ENCODE measurements around the gene SEC14L5. TPM values are rescaled to one million over a fixed set of nuclear protein-coding genes. Genes with fewer than 3 reads are reported as not detected.
A peak's percentile ranks its signal among the peaks of the same experiment; 100 is the strongest.
"Not testable (repeated sequence)": the region's sequence is repeated elsewhere in the genome, so short reads cannot be mapped to it uniquely, and the experiment has no call there.

Gene SEC14L5
- total RNA-seq, 1 donor from 2014 or later: 3.1 TPM

- no peak for DNase-seq
- Mint-ChIP-seq H3K36me3 (ENCODE audit: unreplicated experiment) (no peaks in the 10 kb centered on the region), H3K27ac (ENCODE audit: unreplicated experiment) (no peak overlapping the region), H3K4me1 (ENCODE audit: low read depth, unreplicated experiment) (peaks cover 6% of the 10 kb centered on the region), H3K9me3 (ENCODE audit: unreplicated experiment) (peaks cover 4% of the 10 kb centered on the region), H3K4me3 (ENCODE audit: unreplicated experiment) (no peak overlapping the region), H3K27me3 (ENCODE audit: unreplicated experiment) (peaks cover 8% of the 10 kb centered on the region)
- TF ChIP-seq CTCF (IDR thresholded peaks at IDR 0.05; ENCODE audit: partially characterized antibody, unreplicated experiment): no peak
Observed at GRCh38 chr16:4948903-4949766, 9.0 kb upstream of the SEC14L5 start.

GRCh38 chr16:4949986-4950385, 8.1 kb upstream of the SEC14L5 start:
- H3K9me3 Mint-ChIP-seq (ENCODE audit: unreplicated experiment): peaks cover 3% of the 10 kb centered on the region
- DNase-seq: no peak
- H3K27ac Mint-ChIP-seq (ENCODE audit: unreplicated experiment): peak overlapping the region; percentile 62
- peaks cover 2% of the 10 kb centered on the region for H3K4me1 Mint-ChIP-seq (ENCODE audit: low read depth, unreplicated experiment)
- no peaks in the 10 kb centered on the region for H3K36me3 Mint-ChIP-seq (ENCODE audit: unreplicated experiment)
- peaks cover 8% of the 10 kb centered on the region for H3K27me3 Mint-ChIP-seq (ENCODE audit: unreplicated experiment)
- TF ChIP-seq CTCF (IDR thresholded peaks at IDR 0.05; ENCODE audit: partially characterized antibody, unreplicated experiment): no peak
- no peak overlapping the region for H3K4me3 Mint-ChIP-seq (ENCODE audit: unreplicated experiment)

GRCh38 chr16:4951583-4951982, 6.5 kb upstream of the SEC14L5 start:
- H3K4me1 Mint-ChIP-seq (ENCODE audit: low read depth, unreplicated experiment); H3K36me3 Mint-ChIP-seq (ENCODE audit: unreplicated experiment); H3K9me3 Mint-ChIP-seq (ENCODE audit: unreplicated experiment); H3K27ac Mint-ChIP-seq (ENCODE audit: unreplicated experiment); H3K4me3 Mint-ChIP-seq (ENCODE audit: unreplicated experiment); DNase-seq; H3K27me3 Mint-ChIP-seq (ENCODE audit: unreplicated experiment): not testable (repeated sequence)

- Mint-ChIP-seq H3K4me1 (ENCODE audit: low read depth, unreplicated experiment) (peaks cover 2% of the 10 kb centered on the region), H3K9me3 (ENCODE audit: unreplicated experiment) (peaks cover 8% of the 10 kb centered on the region), H3K36me3 (ENCODE audit: unreplicated experiment) (no peaks in the 10 kb centered on the region), H3K27ac (ENCODE audit: unreplicated experiment) (no peak overlapping the region), H3K4me3 (ENCODE audit: unreplicated experiment) (no peak overlapping the region), H3K27me3 (ENCODE audit: unreplicated experiment) (peaks cover 8% of the 10 kb centered on the region)
- no peak for TF ChIP-seq CTCF (IDR thresholded peaks at IDR 0.05; ENCODE audit: partially characterized antibody, unreplicated experiment)
- DNase-seq: no peak
Observed at GRCh38 chr16:4954714-4955113, 3.4 kb upstream of the SEC14L5 start.

GRCh38 chr16:4957420-4957719, 760 bp upstream of the SEC14L5 start:
- H3K9me3 Mint-ChIP-seq (ENCODE audit: unreplicated experiment): peaks cover 5% of the 10 kb centered on the region
- H3K4me3 Mint-ChIP-seq (ENCODE audit: unreplicated experiment): peak overlapping the region; percentile 92
- no peaks in the 10 kb centered on the region for H3K36me3 Mint-ChIP-seq (ENCODE audit: unreplicated experiment)
- peak overlapping the region; percentile 6 for H3K27ac Mint-ChIP-seq (ENCODE audit: unreplicated experiment)
- H3K4me1 Mint-ChIP-seq (ENCODE audit: low read depth, unreplicated experiment): peaks cover 2% of the 10 kb centered on the region
- no peak for TF ChIP-seq CTCF (IDR thresholded peaks at IDR 0.05; ENCODE audit: partially characterized antibody, unreplicated experiment)
- DNase-seq: no peak
- peaks cover 4% of the 10 kb centered on the region for H3K27me3 Mint-ChIP-seq (ENCODE audit: unreplicated experiment)
